Measurements from ENCODE around the gene GMDS. TPM values are rescaled to one million over a fixed set of nuclear protein-coding genes. Genes with fewer than 3 reads are reported as not detected.
A peak's percentile ranks its signal among the peaks of the same experiment; 100 is the strongest.

Gene GMDS
- total RNA-seq, 4 donors from 2014 or later = 9.5 to 32.8 (median 22.4) TPM

DNA sequence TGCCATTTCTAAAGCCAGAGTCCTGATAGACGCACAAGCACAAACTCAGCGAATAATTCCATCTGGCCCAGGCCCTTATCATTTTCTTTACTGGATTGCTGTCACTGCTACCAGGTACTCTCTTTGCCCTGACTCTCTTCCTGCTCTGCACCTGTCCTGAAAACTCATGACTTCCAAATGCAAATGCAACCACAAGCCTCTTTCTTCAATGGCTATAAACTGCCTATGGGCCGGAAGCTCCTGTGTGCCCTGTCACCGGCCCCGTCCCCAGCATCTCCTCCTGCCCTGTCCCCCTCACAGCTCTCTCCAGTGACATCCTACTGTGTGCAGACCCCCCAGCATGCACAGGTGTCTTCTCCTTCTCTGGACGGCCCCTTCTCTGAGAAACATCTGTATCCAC lies 302.6 kb downstream of the GMDS start:
- H3K27me3 ChIP-seq = no peaks in the 10 kb centered on the region
- intact Hi-C loops (cut with DNase I) = no loop called here
- no peak for TF ChIP-seq POLR2A (IDR thresholded peaks at IDR 0.05)
- TF ChIP-seq, protein P1, sequence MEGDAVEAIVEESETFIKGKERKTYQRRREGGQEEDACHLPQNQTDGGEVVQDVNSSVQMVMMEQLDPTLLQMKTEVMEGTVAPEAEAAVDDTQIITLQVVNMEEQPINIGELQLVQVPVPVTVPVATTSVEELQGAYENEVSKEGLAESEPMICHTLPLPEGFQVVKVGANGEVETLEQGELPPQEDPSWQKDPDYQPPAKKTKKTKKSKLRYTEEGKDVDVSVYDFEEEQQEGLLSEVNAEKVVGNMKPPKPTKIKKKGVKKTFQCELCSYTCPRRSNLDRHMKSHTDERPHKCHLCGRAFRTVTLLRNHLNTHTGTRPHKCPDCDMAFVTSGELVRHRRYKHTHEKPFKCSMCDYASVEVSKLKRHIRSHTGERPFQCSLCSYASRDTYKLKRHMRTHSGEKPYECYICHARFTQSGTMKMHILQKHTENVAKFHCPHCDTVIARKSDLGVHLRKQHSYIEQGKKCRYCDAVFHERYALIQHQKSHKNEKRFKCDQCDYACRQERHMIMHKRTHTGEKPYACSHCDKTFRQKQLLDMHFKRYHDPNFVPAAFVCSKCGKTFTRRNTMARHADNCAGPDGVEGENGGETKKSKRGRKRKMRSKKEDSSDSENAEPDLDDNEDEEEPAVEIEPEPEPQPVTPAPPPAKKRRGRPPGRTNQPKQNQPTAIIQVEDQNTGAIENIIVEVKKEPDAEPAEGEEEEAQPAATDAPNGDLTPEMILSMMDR (IDR thresholded peaks at IDR 0.05) = no peak
- H3K9me3 ChIP-seq = no peaks in the 10 kb centered on the region
- WGBS, 2 donors = 97 to 100% methylated on average over 6 of the region's 6 CpGs
- no peak for DNase-seq
- no peak overlapping the region for H3K4me3 ChIP-seq (replicated peaks in 1 of 3)
- peaks cover 7 to 10% of the 10 kb centered on the region in 2 donors for H3K4me1 ChIP-seq
- H3K27ac ChIP-seq = no peak overlapping the region
- no peaks in the 10 kb centered on the region for H3K36me3 ChIP-seq

DNA sequence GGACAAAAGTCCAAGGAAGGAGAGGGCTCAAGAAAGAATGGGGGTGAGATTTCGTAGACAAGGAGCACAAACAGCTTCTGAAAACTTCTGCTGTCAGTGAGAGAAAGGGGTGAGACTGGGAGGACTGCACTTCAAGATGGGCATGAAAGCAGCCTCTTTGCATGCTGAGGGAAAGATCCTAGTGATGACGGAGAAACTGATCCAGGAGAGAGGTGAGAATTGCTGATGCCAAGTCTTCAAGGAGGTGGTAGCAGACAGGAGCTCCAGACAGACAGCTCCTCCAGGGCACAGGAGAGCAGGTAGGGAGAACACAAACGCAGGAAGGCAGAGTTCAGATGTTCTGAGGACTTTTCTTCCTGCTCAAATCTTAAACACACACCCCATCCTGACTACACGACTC lies 303.9 kb downstream of the GMDS start:
- intact Hi-C loops (cut with DNase I) = no loop called here
- H3K9me3 ChIP-seq = no peaks in the 10 kb centered on the region
- H3K27ac ChIP-seq = no peak overlapping the region
- TF ChIP-seq POLR2A (IDR thresholded peaks at IDR 0.05) = no peak
- TF ChIP-seq, protein P1 (IDR thresholded peaks at IDR 0.05) = no peak
- H3K4me3 ChIP-seq (replicated peaks in 1 of 3) = no peak overlapping the region
- no peak for DNase-seq
- WGBS, 2 donors = 83 to 94% methylated on average over 4 of the region's 4 CpGs
- no peaks in the 10 kb centered on the region for H3K36me3 ChIP-seq
- peaks cover 7 to 10% of the 10 kb centered on the region in 2 donors for H3K4me1 ChIP-seq
- H3K27me3 ChIP-seq = no peaks in the 10 kb centered on the region

DNA sequence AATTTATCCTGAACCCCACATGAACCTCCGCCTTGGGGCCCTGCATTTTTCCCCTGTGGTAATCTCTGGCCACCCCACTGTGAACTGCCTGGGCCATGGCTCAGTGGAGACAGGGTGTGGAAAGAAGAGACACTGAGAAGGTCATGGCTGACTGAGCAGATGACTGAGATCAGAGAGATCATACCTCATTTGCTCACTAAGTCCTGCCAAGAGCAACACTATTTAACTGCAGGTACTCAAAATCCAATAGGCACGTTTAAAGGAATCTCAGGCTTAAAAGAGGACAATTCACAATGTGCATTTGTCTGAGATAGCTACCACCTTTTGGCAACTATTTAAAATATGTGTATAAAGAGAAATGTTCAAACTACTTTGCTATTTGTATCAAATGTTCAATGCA lies 305.0 kb downstream of the GMDS start:
- no peak for TF ChIP-seq POLR2A (IDR thresholded peaks at IDR 0.05)
- TF ChIP-seq, protein P1 (IDR thresholded peaks at IDR 0.05) = no peak
- Histone ChIP-seq H3K4me1 (peaks cover 7 to 10% of the 10 kb centered on the region in 2 donors), H3K27me3 (no peaks in the 10 kb centered on the region), H3K36me3 (no peaks in the 10 kb centered on the region), H3K4me3 (replicated peaks in 1 of 3) (no peak overlapping the region), H3K9me3 (no peaks in the 10 kb centered on the region), H3K27ac (no peak overlapping the region)
- peak in 1 of 2 donors; percentile 6 for DNase-seq
- intact Hi-C loops (cut with DNase I) = no loop called here
- WGBS, 2 donors = 47 to 60% methylated on average over 2 of the region's 2 CpGs

DNA sequence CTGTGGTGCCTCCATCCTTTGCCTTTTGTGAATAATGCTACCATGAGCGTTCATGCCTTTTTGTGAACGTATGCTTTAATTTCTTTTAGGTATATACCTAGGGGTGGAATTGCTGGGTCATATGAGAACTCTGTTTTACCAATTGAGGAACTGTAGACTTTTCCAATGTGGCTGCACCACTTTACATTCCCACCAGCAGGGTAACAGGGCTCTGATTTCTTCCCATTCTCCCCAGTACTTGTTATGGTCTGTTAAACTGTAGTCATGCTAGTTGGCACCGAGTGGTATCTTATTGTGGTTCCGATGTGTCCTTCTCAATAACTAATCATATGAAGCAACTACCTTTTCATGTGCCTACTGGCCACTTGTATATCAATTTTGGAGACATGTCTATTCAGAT lies 312.1 kb downstream of the GMDS start:
- no peaks in the 10 kb centered on the region for H3K36me3 ChIP-seq
- no peak overlapping the region for H3K4me3 ChIP-seq (replicated peaks in 1 of 3)
- no peak for TF ChIP-seq POLR2A (IDR thresholded peaks at IDR 0.05)
- TF ChIP-seq, protein P1 (IDR thresholded peaks at IDR 0.05) = no peak
- no peak for DNase-seq
- intact Hi-C loops (cut with DNase I) = no loop called here
- no peak overlapping the region for H3K27ac ChIP-seq
- WGBS, 2 donors = 80 to 86% methylated on average over 4 of the region's 4 CpGs
- no peaks in the 10 kb centered on the region for H3K9me3 ChIP-seq
- H3K27me3 ChIP-seq = no peaks in the 10 kb centered on the region
- peaks cover 11 to 12% of the 10 kb centered on the region in 2 donors for H3K4me1 ChIP-seq

DNA sequence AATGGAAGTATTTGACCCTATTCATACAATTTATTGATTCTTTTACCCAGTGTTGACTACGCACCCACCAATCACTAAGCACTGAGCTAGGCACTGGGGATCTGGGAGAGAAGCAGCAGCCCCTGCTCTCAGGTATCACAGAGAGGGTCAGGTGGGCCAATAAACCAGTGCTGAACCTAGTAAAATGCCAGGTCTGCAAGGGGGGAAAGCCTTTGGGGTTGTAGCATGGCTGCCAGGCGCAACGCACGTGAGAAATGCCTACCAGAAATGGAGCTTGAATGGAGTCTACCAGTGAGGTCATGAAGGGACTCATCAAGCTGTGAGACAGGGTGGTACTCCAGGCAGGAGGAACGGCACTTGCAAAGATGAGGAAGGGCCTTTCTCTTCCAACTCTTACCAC lies 313.6 kb downstream of the GMDS start:
- TF ChIP-seq, protein P1 (IDR thresholded peaks at IDR 0.05) = no peak
- no peak for TF ChIP-seq POLR2A (IDR thresholded peaks at IDR 0.05)
- Histone ChIP-seq H3K27ac (no peak overlapping the region), H3K27me3 (no peaks in the 10 kb centered on the region), H3K9me3 (no peaks in the 10 kb centered on the region), H3K36me3 (no peaks in the 10 kb centered on the region), H3K4me3 (replicated peaks in 1 of 3) (no peak overlapping the region), H3K4me1 (peaks cover 11 to 12% of the 10 kb centered on the region in 2 donors)
- intact Hi-C loops (cut with DNase I) = no loop called here
- DNase-seq = no peak
- 97 to 99% methylated on average over 5 of the region's 5 CpGs for WGBS, 2 donors
